Activated gamma-delta T cell treated with Interleukin-2 at 50 U/mL for 16 hours (primary cell): Measurements from ENCODE around the gene ZNF829.

Source experiments
- DNase-seq: peaks from one replicate; pipeline ENCODE4 v3.0.0-alpha.2; 2020

ZNF829 gene

GRCh38 chr19:36915992-36916830 lies at the start of gene ZNF829, which contains the start of gene ZNF568:
Gene ZNF829, minus strand, starts transcription at chr19:36916291. Its CDS starts 1,124 bp downstream, at chr19:36915167.
Gene ZNF568, plus strand, starts transcription at chr19:36916332. Its CDS starts 6,439 bp downstream, at chr19:36922771.
- DNase-seq = peak; percentile 89

GRCh38 chr19:36963280-36963679 lies 47.2 kb upstream of the ZNF829 start:
- no peak for DNase-seq

GRCh38 chr19:36962346-36962745 lies 46.3 kb upstream of the ZNF829 start:
- DNase-seq = no peak

GRCh38 chr19:36950335-36951119 lies 34.4 kb upstream of the ZNF829 start:
- no peak for DNase-seq

- DNase-seq = no peak
Measured at GRCh38 chr19:36939153-36939552, 23.1 kb upstream of the ZNF829 start.

GRCh38 chr19:36931684-36932083 lies 15.6 kb upstream of the ZNF829 start:
- no peak for DNase-seq

- DNase-seq = no peak
Measured at GRCh38 chr19:36918090-36918489, 2.0 kb upstream of the ZNF829 start.

- no peak for DNase-seq
Measured at GRCh38 chr19:36916991-36917390, 900 bp upstream of the ZNF829 start.

GRCh38 chr19:36898422-36898821 lies 17.7 kb downstream of the ZNF829 start:
- DNase-seq = no peak

GRCh38 chr19:36894849-36895383 lies 21.2 kb downstream of the ZNF829 start:
- no peak for DNase-seq

GRCh38 chr19:36891768-36892357 lies 24.2 kb downstream of the ZNF829 start:
- no peak for DNase-seq

GRCh38 chr19:36876993-36877938 lies 38.8 kb downstream of the ZNF829 start:
- no peak for DNase-seq

GRCh38 chr19:36851898-36852297 lies 64.2 kb downstream of the ZNF829 start:
- DNase-seq = no peak

- peak; percentile 81 for DNase-seq
Measured at GRCh38 chr19:36850559-36851442, 65.3 kb downstream of the ZNF829 start, which contains the start of gene ZNF345. Gene ZNF345, plus strand, starts transcription at chr19:36850876. Its CDS starts 25,955 bp downstream, at chr19:36876831.

- peak; percentile 86 for DNase-seq
Measured at GRCh38 chr19:36849701-36850558, 66.2 kb downstream of the ZNF829 start.

GRCh38 chr19:36847968-36848367 lies 68.1 kb downstream of the ZNF829 start:
- DNase-seq = no peak

GRCh38 chr19:36838784-36839324 lies 77.2 kb downstream of the ZNF829 start:
- no peak for DNase-seq
